SK-N-SH (cell line): ENCODE results near the gene PTPN2. TPM values are rescaled to one million over a fixed set of nuclear protein-coding genes. Genes with fewer than 3 reads are reported as not detected.

Experiments used
- CTCF ChIA-PET: fragments of 300-600, 350-600 bp; formaldehyde crosslinking; extraction: SDS; loops from one replicate; lab custom pipeline; 2021; lab: Yijun Ruan, JAX
- POLR2A ChIA-PET: fragments of 350-600 bp; sonication (Branson Sonifier 250); formaldehyde crosslinking; extraction: SDS; loops from one replicate; lab custom pipeline; 2020; ENCODE audit warnings: antibody characterized with exemption, inconsistent platforms; lab: Yijun Ruan, JAX
- DNase-seq: peaks from one replicate; pipeline ENCODE4 v3.0.0; 2012
- H2AFZ ChIP-seq: fragments of 200-600 bp; sonication (generic); 2 replicates; pipeline ENCODE4 v1.8.1; 2016; ENCODE audit warnings: antibody characterized with exemption, mild to moderate bottlenecking, low read depth
- H3F3A ChIP-seq: fragments of 200-600 bp; sonication (generic); replicated peaks from 2 replicates; pipeline ENCODE3; 2016; ENCODE audit warnings: antibody characterized with exemption, mild to moderate bottlenecking; ENCODE audit not compliant: insufficient read depth
- H3K27ac ChIP-seq, 2 experiments: fragments of 200-500 bp in 1 of 2; fragments of 200-600 bp in 1 of 2; sonication (Bioruptor generic) in 1 of 2; sonication (generic), shearing (Covaris generic) in 1 of 2; 2 replicates each; pipeline versions ENCODE4 v1.5.1 to v1.6.1; 2014 to 2016; ENCODE audit warnings: low read depth in 2 of 2, inconsistent platforms in 1 of 2, low read length in 1 of 2, mild to moderate bottlenecking in 1 of 2, mixed read lengths in 1 of 2
- H3K27me3 ChIP-seq: fragments of 200-600 bp; sonication (generic), shearing (Covaris generic); 2 replicates; pipeline ENCODE4 v1.6.1; 2016; ENCODE audit warnings: mixed run types; ENCODE audit not compliant: insufficient read depth
- H3K36me3 ChIP-seq, 2 experiments: fragments of 200-500 bp in 1 of 2; fragments of 200-600 bp in 1 of 2; sonication (Bioruptor generic) in 1 of 2; sonication (generic) in 1 of 2; replicated peaks in 1 of 2; 2 replicates each; pipeline versions ENCODE3 to v1.5.1; 2014 to 2016; ENCODE audit warnings: low read length in 1 of 2, mild to moderate bottlenecking in 1 of 2; ENCODE audit not compliant: insufficient read depth in 2 of 2, control insufficient read depth in 1 of 2
- H3K4me1 ChIP-seq, 2 experiments: fragments of 200-500 bp in 1 of 2; fragments of 200-600 bp in 1 of 2; sonication (Bioruptor generic) in 1 of 2; sonication (generic), shearing (Covaris generic) in 1 of 2; 2 replicates each; pipeline versions ENCODE4 v1.5.1 to v1.6.1; 2014 to 2016; ENCODE audit warnings: low read depth in 1 of 2, low read length in 1 of 2, mixed run types in 1 of 2; ENCODE audit not compliant: insufficient read depth in 2 of 2, control insufficient read depth in 1 of 2
- H3K4me2 ChIP-seq: fragments of 200-600 bp; sonication (generic), shearing (Covaris generic); 2 replicates; pipeline ENCODE4 v1.6.1; 2017; ENCODE audit warnings: mixed run types
- H3K4me3 ChIP-seq, 2 experiments: fragments of 200-500 bp in 1 of 2; fragments of 200-600 bp in 1 of 2; sonication (Bioruptor generic) in 1 of 2; sonication (generic), shearing (Covaris generic) in 1 of 2; 2 replicates each; pipeline versions ENCODE4 v1.5.1 to v1.8.1; 2014 to 2016; ENCODE audit warnings: low read depth in 2 of 2, inconsistent platforms in 1 of 2, low read length in 1 of 2, mild to moderate bottlenecking in 1 of 2, mixed read lengths in 1 of 2, moderate library complexity in 1 of 2
- H3K79me2 ChIP-seq: fragments of 200-600 bp; sonication (generic); 2 replicates; pipeline ENCODE4 v1.8.1; 2017; ENCODE audit warnings: mild to moderate bottlenecking; ENCODE audit not compliant: insufficient read depth
- H3K9ac ChIP-seq: fragments of 200-600 bp; sonication (generic); 2 replicates; pipeline ENCODE4 v1.6.1; 2017; ENCODE audit warnings: mixed run types
- H3K9me2 ChIP-seq: fragments of 200-600 bp; sonication (generic); 2 replicates; pipeline ENCODE4 v1.6.1; 2017; ENCODE audit warnings: mixed run types
- H3K9me3 ChIP-seq: fragments of 200-600 bp; sonication (generic); 2 replicates; pipeline ENCODE4 v1.6.1; 2017; ENCODE audit warnings: mixed run types, mild to moderate bottlenecking, moderate library complexity
- H4K20me1 ChIP-seq: fragments of 200-600 bp; sonication (generic); 2 replicates; pipeline ENCODE4 v1.6.1; 2017; ENCODE audit warnings: mild to moderate bottlenecking, mixed run types; ENCODE audit not compliant: insufficient read depth
- CHD2 ChIP-seq: fragments of 150-350 bp; IDR thresholded peaks from 2 replicates; pipeline ENCODE4 v1.6.1; 2018; ENCODE audit warnings: low read length; ENCODE audit not compliant: partially characterized antibody
- EP300 ChIP-seq, 2 experiments: IDR thresholded peaks; 2 replicates each; pipeline versions ENCODE4 v1.4.0 to v1.6.1; 2012; ENCODE audit warnings: borderline replicate concordance in 1 of 2, low read depth in 1 of 2, low read length in 1 of 2
- EZH2phosphoT487 ChIP-seq: fragments of 200-600 bp; sonication (generic); IDR thresholded peaks from 2 replicates; pipeline ENCODE4 v1.6.1; 2017; ENCODE audit warnings: low read depth, mixed run types, mild to moderate bottlenecking, antibody characterized with exemption, moderate library complexity, borderline replicate concordance
- FOXJ3 ChIP-seq: sonication (generic); formaldehyde crosslinking; IDR thresholded peaks from 2 replicates; pipeline ENCODE4 v1.5.1; 2020; ENCODE audit warnings: mild to moderate bottlenecking, missing genetic modification reagents
- FOXM1 ChIP-seq: IDR thresholded peaks from 2 replicates; pipeline ENCODE4 v1.4.0; 2012; ENCODE audit warnings: low read depth, mild to moderate bottlenecking
- JUND ChIP-seq: IDR thresholded peaks from 2 replicates; pipeline ENCODE4 v1.4.0; 2012
- NFIC ChIP-seq: IDR thresholded peaks from 2 replicates; pipeline ENCODE4 v1.4.0; 2012; ENCODE audit warnings: borderline replicate concordance
- NRF1 ChIP-seq: IDR thresholded peaks from 2 replicates; pipeline ENCODE4 v1.6.1; 2012; ENCODE audit warnings: low read depth, mild to moderate bottlenecking, low read length
- POLR2AphosphoS5 ChIP-seq: IDR thresholded peaks from 2 replicates; pipeline ENCODE4 v1.6.1; 2012; ENCODE audit warnings: low read depth, low read length
- RCOR1 ChIP-seq: fragments of 150-350 bp; IDR thresholded peaks from 2 replicates; pipeline ENCODE4 v1.6.1; 2017; ENCODE audit warnings: antibody characterized with exemption, low read length
- RFX5 ChIP-seq: IDR thresholded peaks from 2 replicates; pipeline ENCODE4 v1.6.1; 2012; ENCODE audit warnings: mild to moderate bottlenecking, improper control_type of control experiment, low read length
- TAF1 ChIP-seq: IDR thresholded peaks from 2 replicates; pipeline ENCODE4 v1.6.1; 2012; ENCODE audit warnings: low read depth, mild to moderate bottlenecking, low read length, moderate library complexity, borderline replicate concordance
- YY1 ChIP-seq: IDR thresholded peaks from 2 replicates; pipeline ENCODE4 v1.4.0; 2012; ENCODE audit warnings: low read depth, mild to moderate bottlenecking
- WGBS: methylation state at CpG from one replicate; pipeline ENCODE4 v1.1.6; 2017; ENCODE audit warnings: low lambda C conversion rate; 5-methylcytosine and 5-hydroxymethylcytosine counted together
- polyA plus RNA-seq, 3 experiments: library from polyadenylated mRNA; depleted of rRNA; stranded (reverse); fragments of >200 nt; gene quantifications; 2 replicates each; pipeline ENCODE4 v1.2.3, GENCODE V29; 2012
- TF ChIP-seq, protein P1 (sequence below): fragments of 150-350 bp; IDR thresholded peaks from 2 replicates; pipeline ENCODE4 v1.6.1; 2017; ENCODE audit warnings: antibody characterized with exemption, low read length, low read depth, borderline replicate concordance
- TF ChIP-seq, protein P2 (sequence below): fragments of 200-600 bp; sonication (generic); IDR thresholded peaks from 2 replicates; pipeline ENCODE4 v1.6.1; 2017; ENCODE audit warnings: antibody characterized with exemption, mild to moderate bottlenecking, moderate library complexity
- TF ChIP-seq, protein P3 (sequence below): IDR thresholded peaks from 2 replicates; pipeline ENCODE4 v1.4.0; 2012; ENCODE audit warnings: low read depth, borderline replicate concordance
- TF ChIP-seq, protein P4 (sequence below): IDR thresholded peaks from 2 replicates; pipeline ENCODE4 v1.6.1; 2012; ENCODE audit warnings: mild to moderate bottlenecking, low read depth, low read length, moderate library complexity
- TF ChIP-seq, protein P5 (sequence below): fragments of 150-350 bp; IDR thresholded peaks from 2 replicates; pipeline ENCODE4 v1.6.1; 2016; ENCODE audit warnings: mild to moderate bottlenecking, low read depth, low read length

PTPN2 gene
- polyA plus RNA-seq, 1 of the 3 experiments (the other 2 are of a cell fraction) = 11.2 TPM

DNA sequence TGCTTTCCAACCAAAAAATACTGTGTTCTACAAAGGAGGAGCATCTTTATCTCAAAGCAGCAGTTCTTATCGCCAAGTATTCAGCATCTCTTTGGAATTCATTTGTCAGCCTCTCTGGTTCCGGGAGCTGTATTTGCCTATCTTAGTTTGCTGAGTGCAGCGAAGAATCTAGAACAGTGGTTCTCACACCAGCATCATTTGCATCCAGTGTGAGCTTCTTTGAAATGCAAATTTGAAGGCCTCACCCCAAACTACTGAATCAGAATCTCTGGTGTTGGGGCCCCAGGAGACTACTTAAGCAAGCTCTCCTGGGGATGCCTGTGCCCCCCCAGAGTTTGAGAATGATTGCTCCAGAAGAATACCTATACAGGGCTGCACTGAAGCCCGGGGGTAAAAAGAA lies 1.5 kb upstream of the PTPN2 start:
- Histone ChIP-seq H3K79me2 (peaks cover 31% of the 10 kb centered on the region), H3K27me3 (no peaks in the 10 kb centered on the region), H3K4me2 (no peak overlapping the region), H3F3A (peaks cover 8% of the 10 kb centered on the region), H3K9ac (no peak overlapping the region), H3K4me1 (peaks cover 0 to 8% of the 10 kb centered on the region in 2 experiments; a peak in 2 of 4 replicates), H3K36me3 (no peaks in the 10 kb centered on the region), H2AFZ (no peak overlapping the region), H3K27ac (no peak overlapping the region), H4K20me1 (peaks cover 11% of the 10 kb centered on the region; the same call in 1 of the 2 replicates), H3K4me3 (no peak overlapping the region), H3K9me3 (no peaks in the 10 kb centered on the region), H3K9me2 (no peaks in the 10 kb centered on the region)
- WGBS = 86% methylated on average over 4 of the region's 4 CpGs
- CTCF ChIA-PET = interaction anchor here (1.4 kb wide), 1 partner anchor 141 kb away, joined by 6 read pairs; no protein-coding TSS in a partner anchor
- TF ChIP-seq NFIC (no peak), FOXJ3 (CRISPR knock-in tag) (no peak), CHD2 (no peak), RCOR1 (no peak), EZH2phosphoT487 (no peak), NRF1 (no peak), FOXM1 (no peak), TAF1 (no peak), YY1 (no peak), EP300 (IDR thresholded peaks at IDR 0.05; ENCODE audit: borderline replicate concordance in 1 of 2, low read depth in 1 of 2, low read length in 1 of 2) (no peak), JUND (no peak), POLR2AphosphoS5 (no peak), RFX5 (no peak)
- TF ChIP-seq, protein P1, sequence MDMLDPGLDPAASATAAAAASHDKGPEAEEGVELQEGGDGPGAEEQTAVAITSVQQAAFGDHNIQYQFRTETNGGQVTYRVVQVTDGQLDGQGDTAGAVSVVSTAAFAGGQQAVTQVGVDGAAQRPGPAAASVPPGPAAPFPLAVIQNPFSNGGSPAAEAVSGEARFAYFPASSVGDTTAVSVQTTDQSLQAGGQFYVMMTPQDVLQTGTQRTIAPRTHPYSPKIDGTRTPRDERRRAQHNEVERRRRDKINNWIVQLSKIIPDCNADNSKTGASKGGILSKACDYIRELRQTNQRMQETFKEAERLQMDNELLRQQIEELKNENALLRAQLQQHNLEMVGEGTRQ = no peak
- TF ChIP-seq, protein P2, sequence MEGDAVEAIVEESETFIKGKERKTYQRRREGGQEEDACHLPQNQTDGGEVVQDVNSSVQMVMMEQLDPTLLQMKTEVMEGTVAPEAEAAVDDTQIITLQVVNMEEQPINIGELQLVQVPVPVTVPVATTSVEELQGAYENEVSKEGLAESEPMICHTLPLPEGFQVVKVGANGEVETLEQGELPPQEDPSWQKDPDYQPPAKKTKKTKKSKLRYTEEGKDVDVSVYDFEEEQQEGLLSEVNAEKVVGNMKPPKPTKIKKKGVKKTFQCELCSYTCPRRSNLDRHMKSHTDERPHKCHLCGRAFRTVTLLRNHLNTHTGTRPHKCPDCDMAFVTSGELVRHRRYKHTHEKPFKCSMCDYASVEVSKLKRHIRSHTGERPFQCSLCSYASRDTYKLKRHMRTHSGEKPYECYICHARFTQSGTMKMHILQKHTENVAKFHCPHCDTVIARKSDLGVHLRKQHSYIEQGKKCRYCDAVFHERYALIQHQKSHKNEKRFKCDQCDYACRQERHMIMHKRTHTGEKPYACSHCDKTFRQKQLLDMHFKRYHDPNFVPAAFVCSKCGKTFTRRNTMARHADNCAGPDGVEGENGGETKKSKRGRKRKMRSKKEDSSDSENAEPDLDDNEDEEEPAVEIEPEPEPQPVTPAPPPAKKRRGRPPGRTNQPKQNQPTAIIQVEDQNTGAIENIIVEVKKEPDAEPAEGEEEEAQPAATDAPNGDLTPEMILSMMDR = no peak
- TF ChIP-seq, protein P3, sequence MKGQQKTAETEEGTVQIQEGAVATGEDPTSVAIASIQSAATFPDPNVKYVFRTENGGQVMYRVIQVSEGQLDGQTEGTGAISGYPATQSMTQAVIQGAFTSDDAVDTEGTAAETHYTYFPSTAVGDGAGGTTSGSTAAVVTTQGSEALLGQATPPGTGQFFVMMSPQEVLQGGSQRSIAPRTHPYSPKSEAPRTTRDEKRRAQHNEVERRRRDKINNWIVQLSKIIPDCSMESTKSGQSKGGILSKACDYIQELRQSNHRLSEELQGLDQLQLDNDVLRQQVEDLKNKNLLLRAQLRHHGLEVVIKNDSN = no peak
- TF ChIP-seq, protein P4, sequence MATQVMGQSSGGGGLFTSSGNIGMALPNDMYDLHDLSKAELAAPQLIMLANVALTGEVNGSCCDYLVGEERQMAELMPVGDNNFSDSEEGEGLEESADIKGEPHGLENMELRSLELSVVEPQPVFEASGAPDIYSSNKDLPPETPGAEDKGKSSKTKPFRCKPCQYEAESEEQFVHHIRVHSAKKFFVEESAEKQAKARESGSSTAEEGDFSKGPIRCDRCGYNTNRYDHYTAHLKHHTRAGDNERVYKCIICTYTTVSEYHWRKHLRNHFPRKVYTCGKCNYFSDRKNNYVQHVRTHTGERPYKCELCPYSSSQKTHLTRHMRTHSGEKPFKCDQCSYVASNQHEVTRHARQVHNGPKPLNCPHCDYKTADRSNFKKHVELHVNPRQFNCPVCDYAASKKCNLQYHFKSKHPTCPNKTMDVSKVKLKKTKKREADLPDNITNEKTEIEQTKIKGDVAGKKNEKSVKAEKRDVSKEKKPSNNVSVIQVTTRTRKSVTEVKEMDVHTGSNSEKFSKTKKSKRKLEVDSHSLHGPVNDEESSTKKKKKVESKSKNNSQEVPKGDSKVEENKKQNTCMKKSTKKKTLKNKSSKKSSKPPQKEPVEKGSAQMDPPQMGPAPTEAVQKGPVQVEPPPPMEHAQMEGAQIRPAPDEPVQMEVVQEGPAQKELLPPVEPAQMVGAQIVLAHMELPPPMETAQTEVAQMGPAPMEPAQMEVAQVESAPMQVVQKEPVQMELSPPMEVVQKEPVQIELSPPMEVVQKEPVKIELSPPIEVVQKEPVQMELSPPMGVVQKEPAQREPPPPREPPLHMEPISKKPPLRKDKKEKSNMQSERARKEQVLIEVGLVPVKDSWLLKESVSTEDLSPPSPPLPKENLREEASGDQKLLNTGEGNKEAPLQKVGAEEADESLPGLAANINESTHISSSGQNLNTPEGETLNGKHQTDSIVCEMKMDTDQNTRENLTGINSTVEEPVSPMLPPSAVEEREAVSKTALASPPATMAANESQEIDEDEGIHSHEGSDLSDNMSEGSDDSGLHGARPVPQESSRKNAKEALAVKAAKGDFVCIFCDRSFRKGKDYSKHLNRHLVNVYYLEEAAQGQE = no peak
- TF ChIP-seq, protein P5, sequence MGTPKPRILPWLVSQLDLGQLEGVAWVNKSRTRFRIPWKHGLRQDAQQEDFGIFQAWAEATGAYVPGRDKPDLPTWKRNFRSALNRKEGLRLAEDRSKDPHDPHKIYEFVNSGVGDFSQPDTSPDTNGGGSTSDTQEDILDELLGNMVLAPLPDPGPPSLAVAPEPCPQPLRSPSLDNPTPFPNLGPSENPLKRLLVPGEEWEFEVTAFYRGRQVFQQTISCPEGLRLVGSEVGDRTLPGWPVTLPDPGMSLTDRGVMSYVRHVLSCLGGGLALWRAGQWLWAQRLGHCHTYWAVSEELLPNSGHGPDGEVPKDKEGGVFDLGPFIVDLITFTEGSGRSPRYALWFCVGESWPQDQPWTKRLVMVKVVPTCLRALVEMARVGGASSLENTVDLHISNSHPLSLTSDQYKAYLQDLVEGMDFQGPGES = no peak
- POLR2A ChIA-PET = no interaction called here
- no peak for DNase-seq
